AG20443 (cell line): ENCODE data around the gene TAS2R16.

ENCODE experiments used
- DNase-seq: peaks from one replicate; pipeline ENCODE4 v3.0.0; 2012; ENCODE audit warnings: low spot score, mixed read lengths

TAS2R16 gene

GRCh38 chr7:122995600-122995999 is at the start of gene TAS2R16:
Gene TAS2R16 (minus strand): TSS chr7:122995700. CDS start chr7:122995634, 66 bp downstream.
- no peak for DNase-seq

GRCh38 chr7:123043642-123044041 is 48.1 kb upstream of the TAS2R16 start:
- DNase-seq, result no peak

GRCh38 chr7:123041101-123041500 is 45.6 kb upstream of the TAS2R16 start:
- DNase-seq, result no peak

- DNase-seq, result no peak
Measured at GRCh38 chr7:123039269-123039668, 43.8 kb upstream of the TAS2R16 start.

- DNase-seq, result no peak
Measured at GRCh38 chr7:123034106-123034505, 38.6 kb upstream of the TAS2R16 start.

- no peak for DNase-seq
Measured at GRCh38 chr7:123030631-123031030, 35.1 kb upstream of the TAS2R16 start.

GRCh38 chr7:123028339-123028738 is 32.8 kb upstream of the TAS2R16 start:
- DNase-seq, result no peak

GRCh38 chr7:123026251-123026650 is 30.8 kb upstream of the TAS2R16 start:
- no peak for DNase-seq

GRCh38 chr7:123024989-123025758 is 29.7 kb upstream of the TAS2R16 start:
- DNase-seq, result no peak

GRCh38 chr7:123023126-123023525 is 27.6 kb upstream of the TAS2R16 start:
- DNase-seq, result no peak

- no peak for DNase-seq
Measured at GRCh38 chr7:123022576-123022975, 27.1 kb upstream of the TAS2R16 start.

- DNase-seq, result no peak
Measured at GRCh38 chr7:123012435-123012834, 16.9 kb upstream of the TAS2R16 start.

GRCh38 chr7:123011766-123012369 is 16.4 kb upstream of the TAS2R16 start:
- no peak for DNase-seq

- DNase-seq, result no peak
Measured at GRCh38 chr7:123004931-123005330, 9.4 kb upstream of the TAS2R16 start.

- DNase-seq, result no peak
Measured at GRCh38 chr7:123003539-123004126, 8.1 kb upstream of the TAS2R16 start.

GRCh38 chr7:122989577-122989976 is 5.9 kb downstream of the TAS2R16 start:
- DNase-seq, result no peak

GRCh38 chr7:122989041-122989440 is 6.5 kb downstream of the TAS2R16 start:
- no peak for DNase-seq

- DNase-seq, result no peak
Measured at GRCh38 chr7:122988333-122988732, 7.2 kb downstream of the TAS2R16 start.

- DNase-seq, result no peak
Measured at GRCh38 chr7:122987463-122987862, 8.0 kb downstream of the TAS2R16 start.

GRCh38 chr7:122984021-122984420 is 11.5 kb downstream of the TAS2R16 start:
- no peak for DNase-seq

GRCh38 chr7:122983261-122983660 is 12.2 kb downstream of the TAS2R16 start:
- no peak for DNase-seq

- no peak for DNase-seq
Measured at GRCh38 chr7:122975341-122975740, 20.2 kb downstream of the TAS2R16 start.

GRCh38 chr7:122974229-122974628 is 21.3 kb downstream of the TAS2R16 start:
- DNase-seq, result no peak
